BJ (cell line): ENCODE results near the gene CAPN2. TPM values are rescaled to one million over a fixed set of nuclear protein-coding genes. Genes with fewer than 3 reads are reported as not detected.

ENCODE experiments used
- CTCF ChIA-PET: fragments of 350-600 bp; formaldehyde crosslinking; extraction: SDS; loops from one replicate; lab custom pipeline; 2021; ENCODE audit warnings: antibody characterized with exemption, inconsistent platforms; lab: Yijun Ruan, JAX
- POLR2A ChIA-PET: fragments of 300-600 bp; sonication (Branson Sonifier 250); formaldehyde crosslinking; extraction: SDS; loops from one replicate; lab custom pipeline; 2021; ENCODE audit warnings: antibody characterized with exemption; lab: Charles Lee
- DNase-seq: peaks from one replicate; pipeline ENCODE4 v3.0.0-alpha.2; 2011; ENCODE audit warnings: low read depth
- H3K27me3 ChIP-seq: 2 replicates; pipeline ENCODE4 v1.6.0; 2011; ENCODE audit warnings: low read length; ENCODE audit not compliant: control insufficient read depth, insufficient read depth
- H3K36me3 ChIP-seq: 2 replicates; pipeline ENCODE4 v1.5.1; 2011; ENCODE audit warnings: low read length; ENCODE audit not compliant: control insufficient read depth, insufficient read depth
- H3K4me3 ChIP-seq: 2 replicates; pipeline ENCODE4 v1.5.1; 2011; ENCODE audit warnings: low read depth, mild to moderate bottlenecking, control low read depth, low read length
- polyA plus RNA-seq: library from polyadenylated mRNA; depleted of rRNA; stranded (reverse); fragments of >200 nt; gene quantifications from 2 replicates; pipeline ENCODE4 v1.2.3, GENCODE V29; 2011
- TF ChIP-seq, protein P1 (sequence below): IDR thresholded peaks from 2 replicates; pipeline ENCODE4 v1.5.1; 2011; ENCODE audit warnings: low read depth, mild to moderate bottlenecking, control low read depth, inconsistent platforms, low read length, moderate library complexity; ENCODE audit not compliant: insufficient read depth

The CAPN2 gene
- polyA plus RNA-seq, 1 experiment, result 222 TPM

DNA sequence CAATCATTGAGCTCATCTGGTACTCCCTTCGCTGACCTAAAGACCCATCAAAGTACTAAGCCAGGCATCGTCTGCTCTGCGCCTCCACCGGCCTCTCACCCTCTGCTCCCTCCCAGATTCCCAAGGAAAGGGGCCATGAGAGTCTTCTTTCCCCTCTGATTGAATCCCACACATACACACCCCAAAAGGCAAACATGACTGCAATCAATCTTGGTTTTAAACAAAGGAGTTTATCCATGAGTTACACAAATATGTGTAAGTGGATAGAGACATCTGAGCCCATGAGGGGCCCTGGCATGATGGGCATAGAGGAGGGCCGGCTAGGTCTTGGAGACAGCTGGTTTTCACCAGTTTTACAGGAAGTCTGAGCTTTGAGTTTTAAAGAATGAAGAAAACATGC lies 50.9 kb downstream of the CAPN2 start:
- H3K36me3 ChIP-seq, result peaks cover 33% of the 10 kb centered on the region
- POLR2A ChIA-PET, result interaction anchor here (0.6 kb wide), 1 partner anchor 9 kb away, joined by 3 read pairs; no protein-coding TSS in a partner anchor
- CTCF ChIA-PET, result interaction anchor here (2.1 to 5.5 kb wide), 2 partner anchors 11 to 14 kb away, joined by 6 to 31 read pairs; no protein-coding TSS in a partner anchor
- TF ChIP-seq, protein P1, sequence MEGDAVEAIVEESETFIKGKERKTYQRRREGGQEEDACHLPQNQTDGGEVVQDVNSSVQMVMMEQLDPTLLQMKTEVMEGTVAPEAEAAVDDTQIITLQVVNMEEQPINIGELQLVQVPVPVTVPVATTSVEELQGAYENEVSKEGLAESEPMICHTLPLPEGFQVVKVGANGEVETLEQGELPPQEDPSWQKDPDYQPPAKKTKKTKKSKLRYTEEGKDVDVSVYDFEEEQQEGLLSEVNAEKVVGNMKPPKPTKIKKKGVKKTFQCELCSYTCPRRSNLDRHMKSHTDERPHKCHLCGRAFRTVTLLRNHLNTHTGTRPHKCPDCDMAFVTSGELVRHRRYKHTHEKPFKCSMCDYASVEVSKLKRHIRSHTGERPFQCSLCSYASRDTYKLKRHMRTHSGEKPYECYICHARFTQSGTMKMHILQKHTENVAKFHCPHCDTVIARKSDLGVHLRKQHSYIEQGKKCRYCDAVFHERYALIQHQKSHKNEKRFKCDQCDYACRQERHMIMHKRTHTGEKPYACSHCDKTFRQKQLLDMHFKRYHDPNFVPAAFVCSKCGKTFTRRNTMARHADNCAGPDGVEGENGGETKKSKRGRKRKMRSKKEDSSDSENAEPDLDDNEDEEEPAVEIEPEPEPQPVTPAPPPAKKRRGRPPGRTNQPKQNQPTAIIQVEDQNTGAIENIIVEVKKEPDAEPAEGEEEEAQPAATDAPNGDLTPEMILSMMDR, result no peak
- no peak overlapping the region for H3K4me3 ChIP-seq
- no peaks in the 10 kb centered on the region for H3K27me3 ChIP-seq
- DNase-seq, result no peak

DNA sequence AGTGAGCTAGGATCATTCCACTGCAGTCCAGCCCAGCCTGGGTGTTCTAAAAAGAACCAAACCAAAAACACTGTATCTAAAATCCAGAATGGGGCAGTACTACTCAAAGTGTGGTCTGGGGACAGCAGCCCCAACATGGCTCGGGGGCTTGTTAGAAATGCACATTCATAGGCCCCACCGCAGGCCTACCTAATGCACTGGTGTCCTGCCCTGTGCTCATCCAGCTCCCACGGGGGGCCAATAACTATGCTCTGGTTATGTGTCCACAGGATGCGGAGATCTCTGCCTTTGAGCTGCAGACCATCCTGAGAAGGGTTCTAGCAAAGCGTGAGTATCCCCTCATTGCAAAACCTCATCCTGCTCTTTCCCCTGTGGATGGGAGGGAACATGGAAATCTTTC lies 51.5 kb downstream of the CAPN2 start:
- Histone ChIP-seq H3K36me3 (peaks cover 30% of the 10 kb centered on the region), H3K27me3 (no peaks in the 10 kb centered on the region), H3K4me3 (no peak overlapping the region)
- TF ChIP-seq, protein P1, result no peak
- DNase-seq, result no peak
- ChIA-PET POLR2A (no interaction called here), CTCF (interaction anchor here (2.1 to 5.5 kb wide), 2 partner anchors 11 to 15 kb away, joined by 6 to 31 read pairs; no protein-coding TSS in a partner anchor)

DNA sequence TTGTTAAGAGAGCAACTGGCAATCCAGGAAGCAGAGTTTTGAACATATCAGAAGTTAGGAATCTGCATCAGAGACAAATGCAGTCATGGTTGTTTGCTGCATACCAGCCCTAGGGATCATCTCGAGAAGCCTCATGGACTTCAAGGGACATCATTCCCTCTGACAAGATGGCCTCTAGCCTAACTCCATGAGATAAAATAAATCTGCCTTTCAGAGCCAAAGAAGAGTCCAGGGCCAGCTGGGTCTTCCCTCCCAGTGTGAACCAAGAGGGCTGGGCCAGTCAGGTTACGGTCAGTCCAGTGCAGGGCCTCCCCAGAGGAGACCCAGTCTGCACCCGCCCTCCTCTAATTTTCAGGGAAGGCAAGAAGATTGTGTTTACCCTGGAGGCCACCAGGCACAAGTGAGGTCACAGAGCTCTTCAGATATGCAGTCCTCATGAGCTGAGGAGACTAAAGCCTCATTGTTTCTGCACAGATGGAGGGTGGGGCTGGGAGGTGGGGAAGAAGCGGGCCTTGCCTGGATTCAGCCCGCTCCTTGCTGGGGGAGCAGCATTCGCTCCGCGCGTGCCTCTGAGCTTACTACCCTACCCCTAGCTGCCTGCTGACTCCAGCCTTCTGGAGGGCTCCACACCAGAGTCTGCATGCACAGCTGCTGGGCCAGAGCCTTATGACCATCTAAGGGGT lies 52.8 kb downstream of the CAPN2 start:
- ChIA-PET POLR2A (no interaction called here), CTCF (interaction anchor here (0.7 to 1.4 kb wide), 2 partner anchors 16 to 33 kb away, joined by 3 to 5 read pairs; no protein-coding TSS in a partner anchor)
- H3K36me3 ChIP-seq, result peaks cover 32% of the 10 kb centered on the region

DNA sequence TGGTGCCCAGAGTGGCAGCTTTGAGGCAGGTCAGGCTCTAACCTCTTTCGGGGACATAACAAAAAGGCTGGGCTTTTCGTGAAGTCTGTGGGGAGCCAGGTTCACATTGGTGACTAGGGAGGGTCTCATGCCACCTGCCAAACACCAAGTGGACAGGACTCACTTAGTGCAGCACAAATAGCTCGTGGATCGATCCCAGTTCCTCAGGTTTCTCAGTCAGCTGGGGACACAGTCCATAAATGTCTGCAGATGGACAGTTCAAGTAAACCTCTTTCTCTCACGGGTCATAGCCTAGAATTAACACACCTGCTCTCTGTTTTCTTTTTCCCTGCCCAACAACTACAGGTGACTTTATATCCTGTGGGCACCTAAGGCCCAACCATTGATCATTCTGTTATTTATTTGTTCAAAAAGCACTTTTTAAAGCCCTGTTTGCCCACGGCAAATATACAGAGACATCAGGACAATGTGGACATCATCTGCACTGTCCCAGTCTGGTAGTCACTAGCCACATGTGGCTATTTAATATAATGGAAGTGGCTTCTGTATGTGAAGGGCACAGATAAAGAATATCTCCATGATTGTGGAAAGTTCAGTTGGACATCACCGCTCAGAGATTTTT lies 53.5 kb downstream of the CAPN2 start:
- POLR2A ChIA-PET, result no interaction called here
- CTCF ChIA-PET, result interaction anchor here (0.7 to 1.4 kb wide), 2 partner anchors 16 to 33 kb away, joined by 3 to 5 read pairs; no protein-coding TSS in a partner anchor
- peaks cover 34% of the 10 kb centered on the region for H3K36me3 ChIP-seq
- DNase-seq, result no peak
- H3K27me3 ChIP-seq, result no peaks in the 10 kb centered on the region
- TF ChIP-seq, protein P1, result no peak
- no peak overlapping the region for H3K4me3 ChIP-seq

More for the DNA sequence above, 52.8 kb downstream of the CAPN2 start:
- Histone ChIP-seq H3K4me3 (no peak overlapping the region), H3K27me3 (no peaks in the 10 kb centered on the region)
- DNase-seq, result no peak
- TF ChIP-seq, protein P1, result no peak
